Stimulated activated CD4-positive, alpha-beta T cell treated with anti-CD3 and anti-CD28 coated beads, TNF-alpha, amount 100 ng/mL, for 24 hours (primary cell): ENCODE data around the gene PIGZ.

Source experiments
- DNase-seq, 3 experiments: peaks; one replicate each; pipeline ENCODE4 v3.0.0-alpha.2; 2020; ENCODE audit warnings: low read depth in 3 of 3

The PIGZ gene

GRCh38 chr3:196968233-196969133 is at the start of gene PIGZ:
PIGZ (minus strand) TSS chr3:196968833; CDS start chr3:196952031, 16,802 bp downstream.
- DNase-seq: peak in 1 of 3 experiments; percentile 50

- DNase-seq: no peak
Measured at GRCh38 chr3:197017003-197017402, 48.4 kb upstream of the PIGZ start.

GRCh38 chr3:197015790-197016736 is 47.4 kb upstream of the PIGZ start:
- DNase-seq: no peak

- DNase-seq: no peak
Measured at GRCh38 chr3:197014942-197015575, 46.4 kb upstream of the PIGZ start.

- DNase-seq: no peak
Measured at GRCh38 chr3:197014024-197014423, 45.4 kb upstream of the PIGZ start.

- DNase-seq: no peak
Measured at GRCh38 chr3:197012540-197012883, 43.9 kb upstream of the PIGZ start.

GRCh38 chr3:197011780-197012539 is 43.3 kb upstream of the PIGZ start:
- DNase-seq: no peak

- no peak for DNase-seq
Measured at GRCh38 chr3:197010556-197011351, 42.1 kb upstream of the PIGZ start.

- DNase-seq: no peak
Measured at GRCh38 chr3:197009532-197010019, 40.9 kb upstream of the PIGZ start.

GRCh38 chr3:197008436-197009209 is 40.0 kb upstream of the PIGZ start:
- DNase-seq: no peak

- DNase-seq: no peak
Measured at GRCh38 chr3:197007953-197008352, 39.3 kb upstream of the PIGZ start.

- DNase-seq: no peak
Measured at GRCh38 chr3:197007296-197007940, 38.8 kb upstream of the PIGZ start.

GRCh38 chr3:197006860-197007259 is 38.2 kb upstream of the PIGZ start:
- DNase-seq: no peak

GRCh38 chr3:197006446-197006845 is 37.8 kb upstream of the PIGZ start:
- no peak for DNase-seq

- DNase-seq: peak in 1 of 3 experiments; percentile 28
Measured at GRCh38 chr3:197003461-197004385, 35.1 kb upstream of the PIGZ start.

- DNase-seq: peak; percentile 47 to 87 (median 69)
Measured at GRCh38 chr3:197002701-197003454, 34.2 kb upstream of the PIGZ start.
